Measurements from ENCODE around the gene ARHGAP26.
"Not testable (repeated sequence)": the region's sequence is repeated elsewhere in the genome, so short reads cannot be mapped to it uniquely, and the experiment has no call there.

ARHGAP26 gene

DNA sequence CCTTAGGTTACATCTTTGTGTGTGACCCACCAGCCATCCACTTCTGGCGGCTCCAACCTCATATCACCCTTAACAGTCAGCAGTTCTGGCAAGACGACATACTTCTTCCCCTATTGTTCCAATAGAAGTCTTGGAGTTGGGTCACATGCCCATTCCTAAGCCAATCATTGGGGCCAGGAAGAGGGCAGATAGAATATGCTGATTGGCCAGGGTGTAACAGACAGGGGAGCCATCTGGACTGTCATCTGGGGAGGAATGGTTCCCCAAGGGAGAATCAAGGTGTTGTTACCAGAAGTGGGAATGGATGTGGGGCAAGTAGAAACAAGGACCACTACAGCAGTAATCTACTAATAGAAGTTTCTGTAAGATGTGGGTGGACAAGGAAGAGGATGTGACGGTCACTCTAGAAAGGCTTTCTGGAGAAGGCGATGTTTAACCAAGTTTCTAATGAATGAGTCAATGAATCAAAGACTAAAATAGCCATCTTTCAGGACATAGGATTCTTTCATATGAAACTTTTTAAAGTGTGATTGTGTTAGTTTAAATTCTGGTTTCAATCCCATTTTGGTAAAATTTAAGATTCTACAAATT is 200.4 kb downstream of the ARHGAP26 start:
- DNase-seq, result no peak

DNA sequence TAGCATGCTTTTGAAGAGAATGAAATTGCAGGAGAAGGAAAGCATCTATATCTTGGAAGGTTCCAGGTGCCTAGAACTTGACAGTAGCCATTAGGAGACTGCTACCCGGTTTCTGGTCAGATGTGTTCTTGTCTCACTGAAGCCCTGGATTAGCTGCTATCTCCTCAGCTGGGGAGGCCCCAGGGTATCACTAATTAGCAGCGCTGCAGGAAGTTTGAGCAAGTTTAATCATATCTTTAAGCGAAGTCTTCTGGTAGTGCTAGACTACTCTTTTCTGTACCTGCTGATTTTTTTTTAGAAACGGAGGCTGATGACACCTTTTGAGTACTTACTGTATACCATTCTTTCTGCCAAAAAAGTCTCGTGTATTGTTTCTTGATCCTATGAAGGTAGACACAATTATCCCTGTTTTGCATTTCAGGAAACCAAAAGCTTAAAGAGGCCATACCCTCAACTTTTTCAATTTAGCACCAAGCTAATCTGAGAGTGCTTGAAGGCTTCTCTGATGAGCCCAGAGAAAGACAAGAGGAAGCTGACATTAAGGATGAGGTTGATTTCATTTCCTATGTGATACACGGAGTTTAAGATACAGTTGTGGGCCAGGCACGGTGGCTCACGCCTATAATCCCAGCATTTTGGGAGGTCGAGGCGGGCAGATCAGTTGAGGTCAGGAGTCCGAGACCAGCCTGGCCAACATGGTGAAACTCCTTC is 201.3 kb downstream of the ARHGAP26 start:
- DNase-seq, result no peak

DNA sequence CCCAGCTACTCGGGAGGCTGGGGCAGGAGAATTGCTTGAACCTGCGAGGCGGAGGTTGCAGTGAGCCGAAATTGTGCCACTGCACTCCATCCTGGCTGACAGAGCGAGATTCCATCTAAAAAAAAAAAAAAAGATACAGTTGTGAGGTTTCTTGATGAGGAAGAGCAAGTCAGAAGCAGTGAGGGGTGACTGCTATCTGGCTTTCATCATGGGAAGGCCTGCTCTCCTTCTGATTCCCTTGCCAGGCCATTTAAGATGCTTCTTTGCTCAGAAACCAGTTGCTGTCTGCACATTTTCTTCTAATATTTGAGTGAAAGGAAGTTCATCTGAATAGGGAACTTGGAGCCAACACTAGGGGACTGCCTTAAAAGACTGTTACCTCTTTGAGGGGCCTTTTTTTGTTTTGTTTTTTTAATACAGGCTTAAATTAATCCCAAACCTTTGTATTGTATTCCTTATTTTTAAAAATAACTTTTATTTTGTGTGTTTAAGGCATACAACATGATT is 201.9 kb downstream of the ARHGAP26 start:
- DNase-seq, result no peak

DNA sequence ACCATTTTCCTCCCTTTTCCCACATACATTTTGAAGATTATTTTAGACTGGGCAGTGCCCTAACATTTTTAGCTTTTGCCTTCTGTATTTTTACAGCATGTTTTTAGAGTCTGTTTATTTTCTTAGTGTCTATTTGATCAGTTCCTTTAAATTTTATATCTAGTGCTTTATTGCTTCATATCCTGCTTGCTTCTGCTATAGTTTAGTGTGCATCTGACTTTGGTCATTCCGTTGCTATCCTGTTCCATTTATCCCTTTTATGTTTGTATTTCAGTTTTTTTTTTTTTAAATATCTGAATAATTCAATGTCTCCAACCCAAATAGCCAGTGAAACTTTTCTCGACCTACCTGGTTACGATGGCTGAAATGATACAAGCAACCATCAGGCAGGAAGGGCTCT is 203.8 kb downstream of the ARHGAP26 start:
- DNase-seq, result no peak

DNA sequence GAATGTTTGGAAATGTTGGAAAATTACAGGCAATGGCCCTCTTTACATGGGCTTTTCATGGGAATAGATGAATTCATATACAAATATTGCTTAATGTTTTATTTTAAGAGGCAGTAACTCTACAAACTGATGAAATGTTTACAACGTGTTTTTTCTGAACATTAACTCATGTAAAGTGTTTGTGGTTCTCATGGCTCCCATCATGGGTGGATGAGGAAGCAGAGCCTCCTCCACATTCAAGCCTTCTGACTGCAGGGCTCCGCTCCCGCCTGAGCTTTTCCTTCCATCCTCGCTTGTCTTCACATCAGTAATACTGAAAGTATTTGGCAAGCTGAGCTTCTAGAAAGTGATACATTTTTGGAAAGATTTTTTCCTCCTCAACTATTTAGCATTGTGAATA is 204.2 kb downstream of the ARHGAP26 start:
- DNase-seq, result no peak

DNA sequence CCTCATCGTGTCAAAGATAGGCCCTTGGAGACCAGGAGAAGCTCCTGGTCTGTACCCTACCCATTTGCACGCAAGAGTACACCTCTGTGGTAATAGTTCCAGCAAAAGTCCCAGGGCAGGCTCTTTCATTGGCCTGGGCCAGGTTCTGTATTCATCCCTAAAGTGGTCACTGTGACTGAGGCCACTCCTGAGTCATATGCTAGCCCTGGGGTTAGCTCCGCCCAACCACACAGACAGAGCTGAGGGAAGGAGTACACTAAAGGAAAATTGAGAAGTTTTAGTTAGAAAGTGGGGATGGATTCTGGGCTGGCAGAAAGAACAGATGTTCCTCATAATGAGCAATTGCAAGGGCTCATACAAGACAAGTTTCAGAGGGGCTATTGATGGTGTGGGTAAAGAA is 206.7 kb downstream of the ARHGAP26 start:
- no peak for DNase-seq

DNA sequence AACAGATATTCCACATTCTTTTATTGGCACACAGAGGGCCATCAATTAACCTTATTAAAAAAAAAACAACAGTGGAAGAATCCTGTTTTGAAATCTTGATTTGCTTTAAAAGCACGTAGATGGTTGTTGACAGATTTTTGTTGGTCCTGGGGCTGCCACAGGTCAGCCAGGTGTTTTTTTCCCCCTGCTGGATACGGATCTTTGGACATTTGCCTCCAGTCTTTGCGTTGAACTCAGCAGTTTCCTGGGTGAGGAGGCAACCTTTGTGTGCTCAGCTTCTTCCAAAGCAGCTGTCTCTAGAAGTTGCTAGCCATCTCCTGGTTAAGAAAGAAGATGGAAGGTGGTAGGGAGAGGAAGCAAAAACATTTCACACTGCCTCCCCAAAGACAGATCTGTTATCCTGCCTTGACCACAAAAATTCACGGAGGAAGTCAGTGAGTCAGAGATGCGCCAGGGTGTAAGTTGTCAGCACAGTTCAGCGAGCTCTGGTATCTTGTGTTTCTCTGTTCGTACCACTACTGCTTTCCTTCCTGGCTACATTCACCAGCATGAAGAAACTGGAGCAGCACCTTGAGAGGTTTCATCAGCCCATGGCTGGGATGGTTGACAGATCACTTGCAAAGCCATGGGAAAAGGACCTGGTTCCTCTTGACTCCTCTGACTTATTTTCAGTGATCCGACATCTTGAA is 207.3 kb downstream of the ARHGAP26 start:
- DNase-seq, result peak; percentile 83

DNA sequence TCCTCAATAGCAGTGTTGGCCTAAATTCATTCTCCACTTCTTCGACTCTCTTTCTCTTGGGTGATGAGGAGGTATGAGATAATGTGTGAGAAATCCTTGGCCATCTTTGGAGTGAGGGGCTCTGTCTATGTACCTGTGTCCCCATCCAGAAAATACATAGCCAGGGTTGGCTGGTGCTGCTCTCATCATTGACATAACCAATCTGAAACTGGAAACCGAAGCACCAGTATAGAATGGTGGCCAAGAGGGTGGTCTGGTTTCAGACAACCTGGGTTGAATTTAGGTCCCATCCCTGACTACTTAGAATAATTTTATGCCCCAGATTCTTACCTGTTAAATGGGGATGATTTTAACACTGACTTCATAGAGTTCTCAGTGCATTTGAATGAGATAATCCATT is 208.1 kb downstream of the ARHGAP26 start:
- no peak for DNase-seq

DNA sequence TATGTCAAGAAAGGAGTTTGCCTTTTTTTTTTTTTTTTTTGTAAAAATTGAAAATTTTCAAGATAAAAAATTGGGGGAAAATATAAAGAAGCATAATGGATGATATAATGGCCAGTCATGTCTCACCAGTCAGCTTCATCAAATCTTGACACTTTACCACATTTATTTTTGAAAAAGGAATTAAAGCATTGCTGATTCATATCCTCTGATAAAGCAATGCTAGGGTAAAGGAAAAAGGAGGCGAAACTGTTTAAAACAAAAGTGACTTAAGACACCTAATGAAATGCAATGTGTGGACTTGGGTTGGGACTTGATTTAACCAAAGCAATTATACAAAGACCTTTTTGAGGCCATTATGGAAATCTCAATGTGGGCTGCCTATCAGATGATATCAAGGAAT is 208.5 kb downstream of the ARHGAP26 start:
- DNase-seq, result no peak

DNA sequence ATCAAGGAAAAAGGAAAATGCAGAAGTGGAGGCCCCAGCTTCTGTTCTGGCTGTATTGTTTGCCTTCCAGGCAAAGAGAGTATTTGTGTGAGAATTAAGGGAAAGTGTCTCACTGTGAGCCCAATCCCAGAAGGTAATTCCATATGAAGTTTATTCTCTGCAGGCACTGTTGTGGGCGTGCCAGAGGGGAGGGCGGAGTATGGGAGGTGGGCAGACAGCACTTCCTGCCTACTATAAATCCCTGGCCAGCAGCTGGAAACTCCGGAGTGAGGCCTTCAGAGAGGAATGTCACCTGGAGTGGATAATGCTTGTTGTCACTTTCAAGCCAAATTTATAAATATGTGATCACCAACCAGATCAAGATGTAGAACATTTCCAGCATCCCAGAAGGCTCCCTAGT is 209.5 kb downstream of the ARHGAP26 start:
- DNase-seq, result no peak

DNA sequence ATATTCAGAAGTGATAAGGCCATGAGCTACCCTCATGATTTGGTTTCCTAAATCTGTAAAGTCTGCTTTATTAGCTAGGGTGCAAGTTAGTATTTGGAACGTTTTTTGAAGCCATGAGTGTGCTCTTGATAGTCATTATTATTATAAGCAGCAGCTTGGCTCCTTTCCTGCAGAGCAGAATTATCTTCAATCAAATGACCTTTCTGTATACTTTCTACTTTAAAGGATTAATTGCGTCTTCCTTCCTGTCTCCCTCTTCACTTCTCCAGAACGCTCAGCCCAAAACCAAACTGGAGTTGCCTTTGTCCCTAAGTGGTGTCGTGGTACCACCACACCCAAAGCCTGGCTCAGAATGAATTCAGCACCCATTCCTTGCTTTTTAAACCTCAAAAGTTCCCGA is 211.3 kb downstream of the ARHGAP26 start:
- no peak for DNase-seq

DNA sequence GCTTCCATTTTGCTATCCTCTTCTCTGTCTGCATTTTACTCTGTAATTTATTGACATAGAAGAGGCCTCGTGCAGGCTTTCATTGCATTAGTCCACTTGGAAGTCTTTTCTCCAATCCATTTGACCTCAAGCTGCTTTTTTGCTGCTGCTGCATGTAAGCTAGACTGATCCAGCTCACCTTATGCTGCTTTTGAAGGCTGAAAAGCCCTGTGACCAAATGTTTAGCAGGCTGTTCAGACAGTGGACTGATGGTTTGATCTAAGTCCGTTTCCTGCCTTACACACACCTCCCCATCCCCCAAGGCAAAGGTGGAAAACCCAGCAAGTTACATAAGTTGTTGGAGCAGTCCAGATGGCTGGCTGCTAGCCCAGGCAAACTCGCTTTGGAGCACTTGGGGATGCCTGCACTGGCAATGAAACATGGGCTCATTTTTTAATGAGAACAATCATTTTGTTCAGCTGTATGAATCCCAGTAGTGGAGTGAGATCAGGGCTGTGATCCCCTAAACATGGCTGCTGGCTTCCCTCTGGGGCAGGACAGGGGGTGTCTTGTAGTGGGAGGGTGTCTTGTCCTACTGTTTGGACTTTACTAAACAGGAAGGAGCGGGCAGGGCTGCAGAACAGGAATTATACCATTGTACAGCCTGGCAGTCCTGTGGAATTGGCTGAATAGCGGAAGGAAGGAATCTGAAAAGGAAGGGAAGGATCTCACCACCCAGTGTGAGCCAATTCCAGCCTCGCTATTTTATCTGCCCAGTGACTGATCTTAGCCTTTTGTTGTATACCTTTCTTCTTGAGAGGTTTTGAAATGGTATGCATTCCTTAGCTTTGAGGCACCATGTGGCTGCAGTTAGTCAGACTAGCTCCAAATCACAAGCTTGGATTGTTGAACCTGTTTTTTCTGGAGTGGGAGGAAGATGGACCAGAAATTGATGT is 212.0 kb downstream of the ARHGAP26 start:
- no peak for DNase-seq

DNA sequence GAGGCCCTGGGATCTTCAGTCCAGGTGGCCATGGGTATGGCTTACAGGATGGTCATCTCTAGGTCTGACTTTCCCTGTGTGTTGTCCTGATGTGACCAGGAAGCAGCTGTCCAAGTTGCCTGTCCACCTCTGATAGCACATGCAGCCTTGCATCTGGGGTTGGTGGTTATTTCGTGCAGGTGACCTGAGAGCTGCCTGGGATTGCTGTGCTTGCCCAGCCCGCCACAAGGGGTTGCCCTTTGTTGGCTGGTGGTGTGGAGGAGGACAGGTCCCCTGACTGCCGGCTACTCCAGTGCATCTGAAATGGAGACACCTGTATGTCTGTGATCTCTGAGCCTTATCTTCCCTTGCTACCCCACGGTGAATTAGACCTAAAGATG is 212.6 kb downstream of the ARHGAP26 start:
- no peak for DNase-seq

DNA sequence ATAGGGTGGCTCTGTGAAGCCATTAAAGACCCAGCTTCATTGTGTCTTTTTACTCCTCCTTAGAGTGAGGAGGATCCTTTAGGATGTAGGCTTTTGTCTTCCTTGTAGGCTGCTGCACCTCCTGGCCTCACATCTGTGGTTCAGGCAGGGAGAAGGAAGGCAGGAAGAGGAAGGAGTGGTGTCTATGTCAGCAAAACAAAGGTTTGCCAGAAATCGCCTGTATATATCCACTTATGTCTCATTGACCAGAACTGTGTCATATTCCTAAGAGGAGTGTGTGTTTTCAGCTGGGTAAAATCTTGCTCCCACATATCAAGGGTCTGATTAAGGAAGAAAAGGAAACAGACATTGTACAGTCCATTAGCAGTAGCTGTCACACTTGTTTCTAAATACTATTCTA is 213.8 kb downstream of the ARHGAP26 start:
- DNase-seq, result no peak

DNA sequence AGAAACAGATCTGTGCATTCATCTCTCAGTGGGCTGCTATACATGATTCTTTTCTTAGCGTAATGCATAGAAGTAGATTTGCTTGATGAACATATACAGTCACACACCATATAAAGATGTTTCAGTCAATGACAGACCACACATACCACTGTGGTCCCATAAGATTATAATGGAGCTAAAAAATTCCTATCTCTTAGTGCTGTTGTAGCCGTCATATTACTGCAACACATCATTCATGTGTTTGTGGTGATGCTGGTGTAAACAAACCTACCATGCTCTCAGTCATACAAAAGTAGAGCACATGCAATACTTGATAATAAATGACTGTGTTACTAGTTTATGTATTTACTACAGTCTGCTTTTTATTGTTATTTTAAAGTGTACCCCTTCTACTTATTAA is 214.3 kb downstream of the ARHGAP26 start:
- no peak for DNase-seq

DNA sequence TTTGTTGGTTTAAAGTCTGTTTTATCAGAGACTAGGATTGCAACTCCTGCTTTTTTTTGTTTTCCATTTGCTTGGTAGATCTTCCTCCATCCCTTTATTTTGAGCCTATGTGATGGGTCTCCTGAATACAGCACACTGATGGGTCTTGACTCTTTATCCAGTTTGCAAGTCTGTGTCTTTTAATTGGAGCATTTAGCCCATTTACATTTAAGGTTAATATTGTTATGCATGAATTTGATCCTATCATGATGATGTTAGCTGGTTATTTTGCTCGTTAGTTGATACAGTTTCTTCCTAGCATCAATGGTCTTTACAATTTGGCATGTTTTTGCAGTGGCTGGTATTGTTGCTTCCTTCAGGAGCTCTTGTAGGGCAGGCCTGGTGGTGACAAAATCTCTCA is 219.1 kb downstream of the ARHGAP26 start:
- DNase-seq, result not testable (repeated sequence)

DNA sequence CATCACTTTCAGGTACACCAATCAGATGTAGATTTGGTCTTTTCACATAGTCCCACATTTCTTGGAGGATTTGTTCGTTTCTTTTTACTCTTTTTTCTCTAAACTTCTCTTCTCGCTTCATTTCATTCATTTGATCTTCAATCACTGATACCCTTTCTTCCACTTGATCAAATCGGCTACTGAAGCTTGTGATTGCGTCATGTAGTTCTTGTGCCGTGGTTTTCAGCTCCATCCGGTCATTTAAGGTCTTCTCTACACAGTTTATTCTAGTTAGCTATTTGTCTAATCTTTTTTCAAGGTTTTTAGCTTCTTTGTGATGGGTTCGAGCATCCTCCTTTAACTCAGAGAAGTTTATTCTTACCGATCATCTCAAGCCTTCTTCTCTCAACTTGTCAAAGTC is 219.9 kb downstream of the ARHGAP26 start:
- DNase-seq, result not testable (repeated sequence)

DNA sequence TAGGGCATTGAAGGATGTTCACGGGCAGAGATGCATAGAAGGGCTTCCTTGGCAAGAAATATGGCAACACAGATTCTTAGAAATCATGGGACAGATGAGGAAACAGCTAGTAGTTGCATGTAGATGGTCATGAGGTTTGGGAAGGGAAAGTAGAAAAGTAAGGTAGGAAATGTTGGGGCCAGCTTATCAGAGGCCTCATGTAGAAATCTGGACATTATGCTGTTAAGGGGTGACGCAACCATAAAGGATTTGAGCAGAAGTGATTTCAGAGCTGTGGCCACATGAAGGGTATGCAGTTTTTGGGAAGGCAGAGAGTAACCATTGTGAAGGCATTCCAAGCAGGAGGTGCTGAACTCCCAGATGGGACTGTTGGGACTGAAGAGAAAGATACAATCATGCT is 224.0 kb downstream of the ARHGAP26 start:
- no peak for DNase-seq

DNA sequence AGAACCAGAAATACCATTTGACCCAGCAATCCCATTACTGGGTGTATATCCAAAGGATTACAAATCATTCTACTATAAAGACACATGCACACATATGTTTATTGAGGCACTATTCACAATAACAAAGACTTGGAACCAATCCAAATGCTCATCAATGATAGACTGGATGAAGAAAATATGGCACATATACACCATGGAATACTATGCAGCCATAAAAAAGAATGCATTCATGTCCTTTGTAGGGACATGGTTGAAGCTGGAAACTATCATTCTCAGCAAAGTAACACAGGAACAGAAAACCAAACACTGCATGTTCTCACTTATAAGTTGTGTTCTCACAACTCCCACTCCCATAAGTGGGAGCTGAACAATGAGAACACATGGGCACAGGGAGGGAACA is 225.4 kb downstream of the ARHGAP26 start:
- DNase-seq, result not testable (repeated sequence)

DNA sequence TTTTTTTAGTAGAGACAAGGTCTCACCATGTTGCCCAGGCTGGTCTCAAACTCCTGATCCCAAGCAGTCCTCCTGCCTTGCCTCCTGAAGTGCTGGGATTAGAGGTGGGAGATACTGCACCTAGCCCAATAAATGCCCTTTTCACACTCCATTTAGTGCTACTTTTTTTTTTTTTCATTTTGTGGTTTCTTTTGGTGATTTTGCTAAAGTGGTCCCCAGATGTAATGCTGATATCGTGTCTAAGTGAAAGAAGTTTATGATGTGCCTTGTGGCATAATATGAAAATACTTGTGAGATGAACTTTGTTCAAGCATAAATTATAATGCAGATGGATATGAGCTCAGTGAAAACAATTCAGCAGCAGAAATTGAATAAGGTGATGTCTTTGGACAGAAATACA is 227.4 kb downstream of the ARHGAP26 start:
- no peak for DNase-seq

DNA sequence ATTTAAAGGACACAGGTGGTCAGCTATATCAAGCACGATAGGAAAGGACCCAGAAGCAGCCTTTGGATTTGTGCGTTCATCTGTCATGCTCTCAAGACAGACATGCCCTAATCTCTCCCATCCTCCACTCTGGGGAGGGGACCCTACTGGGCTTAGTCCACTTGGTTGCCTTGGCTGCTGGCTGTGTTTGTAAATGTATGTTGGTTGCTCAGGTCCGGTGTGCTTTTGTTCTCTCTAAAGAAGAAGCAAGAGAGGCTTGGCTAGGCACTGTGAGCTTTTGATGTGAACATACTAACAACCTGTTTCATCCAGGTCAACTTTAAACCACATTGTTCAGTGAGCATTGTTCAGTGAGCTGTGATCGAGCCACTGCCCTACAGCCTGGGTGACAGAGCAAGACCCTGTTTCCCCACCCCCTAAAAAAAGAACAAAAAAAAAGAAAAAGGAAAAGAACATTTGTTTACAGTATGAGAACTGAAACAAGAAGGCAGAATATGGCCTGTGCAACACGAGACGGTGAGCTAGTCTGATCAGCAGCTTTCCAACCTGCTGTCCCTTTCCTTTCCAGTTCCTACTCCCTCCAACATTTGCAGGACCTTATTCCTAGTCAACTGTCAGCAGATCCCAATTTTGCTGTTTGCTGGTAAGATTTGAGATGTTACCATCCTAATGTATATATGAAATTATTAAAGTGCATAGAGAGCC is 228.3 kb downstream of the ARHGAP26 start:
- DNase-seq, result no peak

DNA sequence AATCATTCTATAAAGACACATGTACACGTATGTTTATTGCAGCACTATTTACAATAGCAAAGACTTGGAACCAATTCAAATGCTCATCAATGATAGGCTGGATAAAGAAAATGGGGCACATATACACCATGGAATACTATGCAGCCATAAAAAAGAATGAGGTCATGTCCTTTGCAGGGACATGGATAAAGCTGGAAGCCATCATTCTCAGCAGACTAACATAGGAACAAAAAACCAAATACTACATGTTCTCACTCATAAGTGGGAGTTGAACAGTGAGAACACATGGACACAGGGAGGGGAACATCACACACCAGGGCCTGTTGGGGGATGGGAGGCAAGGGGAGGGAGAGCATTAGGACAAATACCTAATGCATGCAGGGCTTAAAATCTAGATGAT is 230.4 kb downstream of the ARHGAP26 start:
- DNase-seq, result not testable (repeated sequence)

Data from CD4-positive, alpha-beta T cell treated with Interleukin-4 for 4 hours (primary cell).